Caki2 (cell line): ENCODE data around the gene VDR. TPM values are rescaled to one million over a fixed set of nuclear protein-coding genes. Genes with fewer than 3 reads are reported as not detected.

Experiments
- DNase-seq: peaks from one replicate; pipeline ENCODE4 v3.0.0-alpha.2; 2015; ENCODE audit warnings: low read depth
- in situ Hi-C: cut with HindIII; loops from 2 replicates; pipeline ENCODE4 v1.10.0; 2016; ENCODE audit warnings: low sequenced_read_pairs, low pct_unique_long_range_greater_than_20kb, mixed read lengths
- total RNA-seq: library from RNA; depleted of rRNA; stranded (reverse); fragments of >200 nt; shearing (Covaris generic); gene quantifications from 2 replicates; pipeline ENCODE4 v1.2.3, GENCODE V29; 2014; ENCODE audit warnings: low replicate concordance; rRNA removed

VDR gene
- total RNA-seq, 1 experiment from 2014 or later, result 0.14 TPM

GRCh38 chr12:47795121-47795813 lies 109.5 kb downstream of the VDR start:
- in situ Hi-C loops, result no loop called here
- no peak for DNase-seq

- in situ Hi-C loops, result no loop called here
- no peak for DNase-seq
These were observed 110.1 kb downstream of the VDR start for GRCh38 chr12:47794679-47795078.

- DNase-seq, result no peak
- in situ Hi-C loops, result no loop called here
These were observed 111.6 kb downstream of the VDR start for GRCh38 chr12:47793015-47793681.

- in situ Hi-C loops, result no loop called here
These were observed 112.9 kb downstream of the VDR start for GRCh38 chr12:47791874-47792273.

More at GRCh38 chr12:47791874-47792273, 112.9 kb downstream of the VDR start:
- DNase-seq, result no peak

Other genes starting within 250 kb of the VDR start
- 10.7 and 18.9 TPM in 2 replicates for gene RPAP3, start 199.0 kb downstream of the VDR start, total RNA-seq
- not detected in 2 replicates for gene ENDOU, start 179.5 kb downstream of the VDR start, total RNA-seq
- 106 and 112 TPM in 2 replicates for gene RAPGEF3, start 146.1 kb downstream of the VDR start, total RNA-seq
- 151 and 222 TPM in 2 replicates for gene SLC48A1, start 131.8 kb downstream of the VDR start, total RNA-seq
- 10.9 and 12.4 TPM in 2 replicates for gene HDAC7, start 85.1 kb downstream of the VDR start, total RNA-seq
- 212 and 223 TPM in 2 replicates for gene TMEM106C, start 58.6 kb upstream of the VDR start, total RNA-seq
- gene COL2A1, start 99.5 kb upstream of the VDR start, total RNA-seq, result not detected in 2 replicates
- 18.4 and 23.3 TPM in 2 replicates for gene SENP1, start 201.1 kb upstream of the VDR start, total RNA-seq
- 65.4 and 193 TPM in 2 replicates for gene PFKM, start 214.4 kb upstream of the VDR start, total RNA-seq